Transverse colon (tissue), 4 donors: ENCODE data around the gene RBM20.

Experiments
- POLR2A ChIP-seq: fragments of 450-650 bp; IDR thresholded peaks from one replicate; pipeline ENCODE4 v1.6.1; 2016; ENCODE audit warnings: antibody characterized with exemption, mild to moderate bottlenecking, moderate library complexity
- POLR2AphosphoS5 ChIP-seq, 3 donors: sonication (generic); formaldehyde crosslinking; IDR thresholded peaks; one replicate each; pipeline ENCODE4 v1.6.1; 2016; ENCODE audit warnings: antibody characterized with exemption in 3 of 3
- TF ChIP-seq, protein P1 (sequence below), 5 experiments: fragments of 200-600 bp in 3 of 5; fragments of 450-650 bp in 2 of 5; sonication (generic) in 3 of 5; IDR thresholded peaks; 1 replicate in 2 of 5; 2 replicates in 3 of 5; pipeline ENCODE4 v1.5.1; 2016 to 2017; ENCODE audit warnings: antibody characterized with exemption in 5 of 5, inconsistent platforms in 3 of 5, mild to moderate bottlenecking in 2 of 5, moderate library complexity in 1 of 5

DNA sequence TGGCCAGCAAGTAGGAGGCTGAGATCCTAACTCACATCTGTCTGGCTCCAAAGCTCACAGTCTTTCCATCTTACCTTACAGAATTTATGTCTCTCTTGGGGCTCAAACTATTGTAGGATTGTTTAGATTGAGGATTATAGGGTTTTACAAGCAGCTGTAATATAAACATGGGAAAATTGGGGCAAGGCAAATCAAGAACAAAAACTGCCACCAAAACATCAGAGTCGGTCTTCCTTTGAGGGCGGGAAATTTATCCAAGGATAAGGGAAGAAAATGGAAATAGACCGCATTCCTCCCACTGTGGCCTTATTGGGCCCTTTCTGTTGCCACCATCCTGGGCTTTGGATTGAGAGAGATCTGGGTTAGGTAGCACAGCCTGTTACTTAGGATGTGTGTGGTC is 22.5 kb downstream of the RBM20 start:
- TF ChIP-seq, protein P1, sequence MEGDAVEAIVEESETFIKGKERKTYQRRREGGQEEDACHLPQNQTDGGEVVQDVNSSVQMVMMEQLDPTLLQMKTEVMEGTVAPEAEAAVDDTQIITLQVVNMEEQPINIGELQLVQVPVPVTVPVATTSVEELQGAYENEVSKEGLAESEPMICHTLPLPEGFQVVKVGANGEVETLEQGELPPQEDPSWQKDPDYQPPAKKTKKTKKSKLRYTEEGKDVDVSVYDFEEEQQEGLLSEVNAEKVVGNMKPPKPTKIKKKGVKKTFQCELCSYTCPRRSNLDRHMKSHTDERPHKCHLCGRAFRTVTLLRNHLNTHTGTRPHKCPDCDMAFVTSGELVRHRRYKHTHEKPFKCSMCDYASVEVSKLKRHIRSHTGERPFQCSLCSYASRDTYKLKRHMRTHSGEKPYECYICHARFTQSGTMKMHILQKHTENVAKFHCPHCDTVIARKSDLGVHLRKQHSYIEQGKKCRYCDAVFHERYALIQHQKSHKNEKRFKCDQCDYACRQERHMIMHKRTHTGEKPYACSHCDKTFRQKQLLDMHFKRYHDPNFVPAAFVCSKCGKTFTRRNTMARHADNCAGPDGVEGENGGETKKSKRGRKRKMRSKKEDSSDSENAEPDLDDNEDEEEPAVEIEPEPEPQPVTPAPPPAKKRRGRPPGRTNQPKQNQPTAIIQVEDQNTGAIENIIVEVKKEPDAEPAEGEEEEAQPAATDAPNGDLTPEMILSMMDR (IDR thresholded peaks at IDR 0.05), result no peak
- TF ChIP-seq POLR2A (no peak), POLR2AphosphoS5 (IDR thresholded peaks at IDR 0.05) (no peak)
